Brain microvascular endothelial cell (primary cell): ENCODE data around the gene NAA25.
A peak's percentile ranks its signal among the peaks of the same experiment; 100 is the strongest.

Source experiments
- DNase-seq: peaks from one replicate; pipeline ENCODE4 v3.0.0-alpha.2; 2020
- H3K27ac ChIP-seq: fragments of 250-450 bp; sonication (Bioruptor Pico); 2 replicates; pipeline ENCODE4 v1.5.1; 2020; ENCODE audit warnings: mild to moderate bottlenecking, moderate library complexity
- H3K27me3 ChIP-seq: fragments of 250-450 bp; sonication (Bioruptor Pico); replicated peaks from 2 replicates; pipeline ENCODE4 v1.5.1; 2020; ENCODE audit warnings: mild to moderate bottlenecking
- H3K36me3 ChIP-seq: fragments of 250-450 bp; sonication (Bioruptor Pico); replicated peaks from 2 replicates; pipeline ENCODE4 v1.5.1; 2020; ENCODE audit warnings: mild to moderate bottlenecking
- H3K4me3 ChIP-seq: 2 replicates; pipeline ENCODE4 v1.5.1; 2011; ENCODE audit warnings: low read depth, mild to moderate bottlenecking, control low read depth, low read length, moderate library complexity
- in situ Hi-C: cut with HindIII; loops from 2 replicates; pipeline ENCODE4 v1.10.0; 2017; ENCODE audit warnings: low sequenced_read_pairs, low pct_ligation_motif_present
- TF ChIP-seq, protein P1 (sequence below): IDR thresholded peaks from 2 replicates; pipeline ENCODE4 v1.5.1; 2011; ENCODE audit warnings: low read depth, mild to moderate bottlenecking, moderate library complexity, low read length, control low read depth, inconsistent platforms; ENCODE audit errors: missing control alignments

Gene NAA25

DNA sequence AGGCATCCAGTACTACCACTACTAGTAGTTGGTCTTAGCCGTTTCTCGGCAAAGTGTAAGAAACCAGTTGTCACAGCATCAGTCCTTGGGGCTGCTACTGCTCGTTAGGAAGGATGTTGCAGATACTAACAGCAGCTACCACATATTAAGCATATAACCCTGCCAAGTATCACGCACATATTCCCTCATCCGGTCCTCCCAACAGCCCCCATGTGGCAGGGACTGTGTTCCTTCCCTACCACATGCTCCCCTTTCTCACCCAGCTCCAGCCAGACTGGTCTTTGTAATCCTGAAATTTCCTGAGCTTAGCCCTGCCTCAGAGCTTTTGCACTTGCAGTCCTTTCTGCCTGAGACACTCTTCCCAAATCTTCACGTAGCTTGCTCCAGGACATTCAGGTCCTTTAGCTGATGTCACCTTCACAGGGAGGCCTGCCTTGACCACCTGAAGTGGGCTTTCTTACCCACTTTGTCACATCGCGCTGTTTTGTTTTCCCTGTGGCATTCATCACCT, 87.6 kb downstream of the NAA25 start:
- in situ Hi-C loops = no loop called here
- H3K4me3 ChIP-seq = no peak overlapping the region
- TF ChIP-seq, protein P1, sequence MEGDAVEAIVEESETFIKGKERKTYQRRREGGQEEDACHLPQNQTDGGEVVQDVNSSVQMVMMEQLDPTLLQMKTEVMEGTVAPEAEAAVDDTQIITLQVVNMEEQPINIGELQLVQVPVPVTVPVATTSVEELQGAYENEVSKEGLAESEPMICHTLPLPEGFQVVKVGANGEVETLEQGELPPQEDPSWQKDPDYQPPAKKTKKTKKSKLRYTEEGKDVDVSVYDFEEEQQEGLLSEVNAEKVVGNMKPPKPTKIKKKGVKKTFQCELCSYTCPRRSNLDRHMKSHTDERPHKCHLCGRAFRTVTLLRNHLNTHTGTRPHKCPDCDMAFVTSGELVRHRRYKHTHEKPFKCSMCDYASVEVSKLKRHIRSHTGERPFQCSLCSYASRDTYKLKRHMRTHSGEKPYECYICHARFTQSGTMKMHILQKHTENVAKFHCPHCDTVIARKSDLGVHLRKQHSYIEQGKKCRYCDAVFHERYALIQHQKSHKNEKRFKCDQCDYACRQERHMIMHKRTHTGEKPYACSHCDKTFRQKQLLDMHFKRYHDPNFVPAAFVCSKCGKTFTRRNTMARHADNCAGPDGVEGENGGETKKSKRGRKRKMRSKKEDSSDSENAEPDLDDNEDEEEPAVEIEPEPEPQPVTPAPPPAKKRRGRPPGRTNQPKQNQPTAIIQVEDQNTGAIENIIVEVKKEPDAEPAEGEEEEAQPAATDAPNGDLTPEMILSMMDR = no peak
- no peaks in the 10 kb centered on the region for H3K27me3 ChIP-seq
- no peak for DNase-seq
- H3K36me3 ChIP-seq = peaks cover 33% of the 10 kb centered on the region
- no peak overlapping the region for H3K27ac ChIP-seq

DNA sequence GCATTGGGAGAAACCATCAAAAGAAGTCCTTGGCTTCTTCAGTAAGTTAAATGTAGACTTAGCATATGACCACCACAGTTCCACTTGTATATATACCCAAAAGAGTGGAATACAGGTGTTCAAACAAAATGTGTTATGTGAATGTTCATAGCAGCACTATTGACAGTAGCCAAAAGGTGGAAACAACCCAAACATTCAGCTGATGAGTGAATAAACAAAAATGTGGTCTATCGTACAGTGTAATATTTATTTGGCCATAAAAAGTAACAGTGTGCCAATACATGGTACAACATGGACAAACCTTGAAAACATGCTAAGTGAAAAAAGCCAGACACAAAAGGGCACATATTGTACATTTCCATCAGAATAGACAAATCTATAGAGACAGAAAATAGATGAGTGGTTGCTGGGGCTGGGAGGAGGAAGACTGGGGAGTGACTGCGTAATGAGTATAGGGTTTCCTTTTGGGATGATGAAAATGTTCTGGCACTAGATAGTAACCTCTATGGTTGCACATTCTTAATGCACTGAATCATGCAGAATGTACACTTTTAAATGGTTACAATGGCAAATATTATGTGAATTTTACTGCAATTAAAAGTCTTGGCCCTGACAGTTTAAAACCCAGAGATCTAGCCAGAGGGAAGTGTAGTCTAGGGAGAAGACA, 89.9 kb downstream of the NAA25 start:
- Histone ChIP-seq H3K27ac (peak overlapping the region; percentile 42), H3K27me3 (no peaks in the 10 kb centered on the region), H3K36me3 (peaks cover 28% of the 10 kb centered on the region), H3K4me3 (no peak overlapping the region)
- in situ Hi-C loops = no loop called here
- TF ChIP-seq, protein P1 = no peak
- DNase-seq = peak; percentile 72

DNA sequence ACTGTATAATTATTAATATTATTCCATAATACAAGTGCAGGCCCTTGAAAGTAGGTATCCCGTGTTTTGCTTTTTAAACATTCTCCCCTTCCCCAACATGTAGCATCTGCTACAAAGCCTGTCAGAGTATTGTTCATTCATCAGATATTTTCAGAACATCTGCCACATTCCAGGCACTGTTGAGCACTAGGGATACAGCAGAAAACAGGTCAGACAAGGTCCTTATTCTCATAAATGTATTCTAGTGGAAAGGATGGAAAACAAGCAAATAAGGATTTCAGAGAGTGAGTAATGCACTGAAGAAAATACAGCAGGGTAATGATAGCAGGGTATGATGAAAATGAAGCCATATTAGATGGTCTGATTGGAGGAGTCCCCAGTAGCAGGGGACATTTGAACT, 91.5 kb downstream of the NAA25 start:
- in situ Hi-C loops = no loop called here
- DNase-seq = no peak
- no peaks in the 10 kb centered on the region for H3K27me3 ChIP-seq
- no peak overlapping the region for H3K4me3 ChIP-seq
- TF ChIP-seq, protein P1 = no peak
- H3K27ac ChIP-seq = no peak overlapping the region
- peaks cover 13% of the 10 kb centered on the region for H3K36me3 ChIP-seq

DNA sequence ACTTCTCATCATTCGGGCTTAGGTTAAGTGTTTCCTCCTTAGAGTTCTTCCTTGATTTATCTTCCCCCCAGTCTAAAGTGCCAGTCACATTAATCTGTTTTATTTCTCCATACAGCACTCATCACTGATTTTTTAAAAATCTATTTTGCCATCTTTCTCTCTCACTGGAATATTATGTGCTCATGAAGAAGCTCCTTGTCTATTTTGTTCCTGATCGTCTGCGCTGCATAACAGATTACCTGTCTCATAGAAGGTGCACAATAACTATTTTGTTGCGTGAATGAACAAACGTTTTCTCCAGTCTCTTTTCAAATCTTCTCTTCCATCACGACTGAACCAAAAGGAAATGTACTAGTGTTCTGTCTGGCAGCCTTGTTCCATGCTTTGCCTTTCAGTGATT, 92.6 kb downstream of the NAA25 start:
- Histone ChIP-seq H3K36me3 (peaks cover 8% of the 10 kb centered on the region), H3K4me3 (no peak overlapping the region), H3K27ac (no peak overlapping the region), H3K27me3 (no peaks in the 10 kb centered on the region)
- TF ChIP-seq, protein P1 = no peak
- in situ Hi-C loops = no loop called here
- DNase-seq = no peak

DNA sequence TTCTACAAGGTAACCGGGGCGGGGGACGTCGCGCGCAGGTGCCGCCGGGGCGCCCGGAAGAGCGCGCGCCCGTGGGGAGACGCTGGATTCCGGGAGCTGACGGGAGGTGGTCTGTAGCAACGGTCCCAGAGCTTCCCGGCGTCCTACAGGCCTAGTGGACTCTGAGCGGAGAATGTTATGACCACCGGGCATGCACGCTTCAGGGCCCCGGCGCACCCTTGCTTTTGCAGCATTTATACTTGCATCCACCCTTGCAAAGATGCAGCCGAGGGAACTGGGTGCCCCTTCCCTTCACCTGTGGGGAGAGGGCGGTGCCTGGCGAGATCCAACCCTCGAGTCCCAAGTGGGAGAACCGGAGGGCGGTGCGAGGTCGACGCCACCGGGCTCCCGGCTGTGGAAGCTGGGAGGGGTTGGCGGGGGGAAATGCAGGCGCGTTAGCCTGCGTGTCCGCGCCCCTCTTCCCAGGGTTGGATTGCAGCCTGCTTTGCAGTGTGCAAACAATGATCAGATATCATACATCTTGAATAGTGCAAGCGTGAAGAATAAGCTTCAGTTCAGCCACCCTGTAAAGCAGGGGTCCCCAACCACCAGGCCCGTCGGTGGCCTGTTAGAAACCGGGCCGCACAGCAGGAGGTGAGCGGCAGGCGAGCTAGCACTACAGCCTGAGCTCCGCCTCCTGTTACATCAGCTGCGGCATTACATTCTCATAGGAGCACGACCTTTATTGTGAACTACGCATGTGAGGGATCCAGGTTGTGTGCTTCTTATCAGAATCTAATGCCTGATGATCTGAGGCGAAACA, 94.8 kb downstream of the NAA25 start:
- Histone ChIP-seq H3K27ac (peak overlapping the region; percentile 79), H3K27me3 (no peaks in the 10 kb centered on the region), H3K36me3 (peaks cover 2% of the 10 kb centered on the region), H3K4me3 (peak overlapping the region; percentile 91)
- in situ Hi-C loops = no loop called here
- DNase-seq = peak; percentile 82
- TF ChIP-seq, protein P1 = no peak
